ENCODE data around the gene PLB1.

Gene PLB1

GRCh38 chr2:28684142-28684858 is 188.4 kb downstream of the PLB1 start:
- Histone ChIP-seq H3K27ac (peak overlapping the region; percentile 80), H3K9me3 (ENCODE audit: severe bottlenecking) (no peaks in the 10 kb centered on the region), H3K27me3 (ENCODE audit: insufficient read depth, low read depth, severe bottlenecking) (no peaks in the 10 kb centered on the region), H3K4me3 (ENCODE audit: low read depth, low read length) (no peak overlapping the region), H3K36me3 (no peaks in the 10 kb centered on the region)
- peak; percentile 94 for DNase-seq
- TF ChIP-seq CTCF (IDR thresholded peaks at IDR 0.05; ENCODE audit: low read depth, low read length) = no peak

- no peak for DNase-seq
- Histone ChIP-seq H3K9me3 (ENCODE audit: severe bottlenecking) (no peaks in the 10 kb centered on the region), H3K36me3 (no peaks in the 10 kb centered on the region), H3K27ac (no peak overlapping the region), H3K4me3 (ENCODE audit: low read depth, low read length) (no peak overlapping the region), H3K27me3 (ENCODE audit: insufficient read depth, low read depth, severe bottlenecking) (no peaks in the 10 kb centered on the region)
- no peak for TF ChIP-seq CTCF (IDR thresholded peaks at IDR 0.05; ENCODE audit: low read depth, low read length)
These were observed 191.3 kb downstream of the PLB1 start for GRCh38 chr2:28687171-28687570.

GRCh38 chr2:28687640-28688385 is 192.0 kb downstream of the PLB1 start:
- Histone ChIP-seq H3K27me3 (ENCODE audit: insufficient read depth, low read depth, severe bottlenecking) (no peaks in the 10 kb centered on the region), H3K36me3 (no peaks in the 10 kb centered on the region), H3K9me3 (ENCODE audit: severe bottlenecking) (no peaks in the 10 kb centered on the region), H3K4me3 (ENCODE audit: low read depth, low read length) (no peak overlapping the region), H3K27ac (no peak overlapping the region)
- no peak for DNase-seq
- TF ChIP-seq CTCF (IDR thresholded peaks at IDR 0.05; ENCODE audit: low read depth, low read length) = no peak

GRCh38 chr2:28688818-28689217 is 193.0 kb downstream of the PLB1 start:
- no peak for TF ChIP-seq CTCF (IDR thresholded peaks at IDR 0.05; ENCODE audit: low read depth, low read length)
- Histone ChIP-seq H3K27ac (no peak overlapping the region), H3K27me3 (ENCODE audit: insufficient read depth, low read depth, severe bottlenecking) (no peaks in the 10 kb centered on the region), H3K4me3 (ENCODE audit: low read depth, low read length) (no peak overlapping the region), H3K36me3 (no peaks in the 10 kb centered on the region), H3K9me3 (ENCODE audit: severe bottlenecking) (no peaks in the 10 kb centered on the region)
- no peak for DNase-seq

GRCh38 chr2:28689771-28690170 is 193.9 kb downstream of the PLB1 start:
- Histone ChIP-seq H3K27me3 (ENCODE audit: insufficient read depth, low read depth, severe bottlenecking) (peaks cover 3% of the 10 kb centered on the region), H3K9me3 (ENCODE audit: severe bottlenecking) (no peaks in the 10 kb centered on the region), H3K4me3 (ENCODE audit: low read depth, low read length) (no peak overlapping the region), H3K36me3 (no peaks in the 10 kb centered on the region), H3K27ac (no peak overlapping the region)
- DNase-seq = no peak
- TF ChIP-seq CTCF (IDR thresholded peaks at IDR 0.05; ENCODE audit: low read depth, low read length) = no peak

Data from WERI-Rb-1 (cell line).